HG03103 (cell line): ENCODE results near the gene MAP3K21.

Source experiments
- ATAC-seq: cut with Tn5 transposase; IDR thresholded peaks from one replicate; pipeline ENCODE4 v1.9.1; 2021; ENCODE audit warnings: low read depth; ENCODE audit not compliant: unreplicated experiment

MAP3K21 gene

GRCh38 chr1:233327651-233328141 lies at the start of gene MAP3K21:
Gene MAP3K21 (plus strand): TSS chr1:233327724. CDS start chr1:233328029, 305 bp downstream.
- ATAC-seq: peak; percentile 41

GRCh38 chr1:233278631-233279030 lies 48.9 kb upstream of the MAP3K21 start:
- ATAC-seq: no peak

- ATAC-seq: no peak
These were observed 47.6 kb upstream of the MAP3K21 start for GRCh38 chr1:233279971-233280370.

DNA sequence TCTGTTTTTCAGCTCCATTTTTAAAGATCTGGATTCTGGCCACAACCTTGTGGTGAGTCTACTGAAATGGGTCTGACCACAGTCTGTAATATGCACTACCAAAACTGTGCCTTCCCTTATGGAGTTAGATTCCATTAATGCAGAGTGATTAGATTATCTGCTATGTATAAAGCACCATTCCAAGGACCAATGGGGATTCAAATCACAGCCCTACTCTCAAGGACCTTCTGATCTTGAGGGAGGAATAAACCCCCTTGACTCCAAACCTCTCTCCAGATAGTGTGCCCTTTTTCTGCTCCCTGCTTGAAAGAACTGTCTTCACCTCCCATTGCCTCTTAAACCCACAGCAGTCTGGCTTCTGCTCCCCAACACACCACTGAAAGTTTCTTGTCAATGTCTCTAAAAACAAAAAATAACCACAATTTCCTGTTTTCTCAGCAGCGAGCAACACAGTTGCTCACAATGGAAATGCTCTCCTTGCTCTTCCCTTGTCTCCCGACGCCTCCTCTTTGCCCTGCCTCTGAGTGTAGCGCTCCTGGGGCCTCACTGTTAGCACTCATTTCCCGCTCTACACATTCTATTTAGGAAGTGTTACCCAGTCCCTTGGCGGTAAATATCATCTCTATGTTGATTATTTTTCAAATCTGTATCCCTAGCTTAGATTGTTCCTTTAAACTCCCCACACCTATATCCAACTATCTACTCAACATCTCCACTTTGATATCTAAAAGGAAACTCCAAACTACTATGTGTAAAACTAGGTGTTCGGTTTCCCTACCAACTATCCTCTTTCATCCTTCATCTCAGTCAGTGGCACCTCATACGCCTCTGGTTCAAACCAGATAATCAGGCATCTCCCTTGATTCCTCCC lies 45.6 kb upstream of the MAP3K21 start:
- peak; percentile 88 for ATAC-seq

DNA sequence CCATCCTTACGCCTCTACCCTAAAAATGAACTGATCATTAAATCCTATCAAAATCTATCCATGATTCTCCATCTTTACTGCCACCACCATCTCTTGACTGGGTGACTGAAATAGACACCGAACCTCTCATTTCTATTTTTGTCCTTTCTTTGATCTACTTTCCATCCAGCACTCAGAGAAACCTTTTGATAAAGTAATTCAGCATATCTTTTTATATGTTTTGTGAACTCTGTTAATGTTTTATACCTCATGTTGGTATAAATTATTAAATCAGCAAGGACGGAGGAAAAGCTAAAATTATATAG lies 45.0 kb upstream of the MAP3K21 start:
- no peak for ATAC-seq

DNA sequence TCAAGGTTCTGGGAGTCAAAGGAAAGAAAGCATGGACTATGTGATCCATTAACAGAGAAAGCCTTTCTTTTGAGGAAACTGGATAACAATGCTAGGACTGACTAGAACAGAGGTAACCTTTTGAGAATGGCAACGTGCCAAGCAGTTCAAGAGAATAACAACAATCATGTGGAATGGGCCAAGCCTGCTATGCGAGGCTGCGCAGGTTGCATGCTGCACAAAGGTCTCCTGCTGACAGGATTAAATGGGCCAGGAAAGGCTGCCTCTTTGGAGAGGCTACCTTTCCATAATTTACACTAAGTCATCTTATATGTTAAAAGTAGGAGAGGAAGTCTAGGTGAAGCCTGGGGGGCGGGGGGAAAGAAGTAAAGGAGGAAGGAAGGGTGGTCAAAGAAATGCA lies 37.8 kb upstream of the MAP3K21 start:
- ATAC-seq: no peak

- no peak for ATAC-seq
These were observed 37.0 kb upstream of the MAP3K21 start for GRCh38 chr1:233290396-233291034.

DNA sequence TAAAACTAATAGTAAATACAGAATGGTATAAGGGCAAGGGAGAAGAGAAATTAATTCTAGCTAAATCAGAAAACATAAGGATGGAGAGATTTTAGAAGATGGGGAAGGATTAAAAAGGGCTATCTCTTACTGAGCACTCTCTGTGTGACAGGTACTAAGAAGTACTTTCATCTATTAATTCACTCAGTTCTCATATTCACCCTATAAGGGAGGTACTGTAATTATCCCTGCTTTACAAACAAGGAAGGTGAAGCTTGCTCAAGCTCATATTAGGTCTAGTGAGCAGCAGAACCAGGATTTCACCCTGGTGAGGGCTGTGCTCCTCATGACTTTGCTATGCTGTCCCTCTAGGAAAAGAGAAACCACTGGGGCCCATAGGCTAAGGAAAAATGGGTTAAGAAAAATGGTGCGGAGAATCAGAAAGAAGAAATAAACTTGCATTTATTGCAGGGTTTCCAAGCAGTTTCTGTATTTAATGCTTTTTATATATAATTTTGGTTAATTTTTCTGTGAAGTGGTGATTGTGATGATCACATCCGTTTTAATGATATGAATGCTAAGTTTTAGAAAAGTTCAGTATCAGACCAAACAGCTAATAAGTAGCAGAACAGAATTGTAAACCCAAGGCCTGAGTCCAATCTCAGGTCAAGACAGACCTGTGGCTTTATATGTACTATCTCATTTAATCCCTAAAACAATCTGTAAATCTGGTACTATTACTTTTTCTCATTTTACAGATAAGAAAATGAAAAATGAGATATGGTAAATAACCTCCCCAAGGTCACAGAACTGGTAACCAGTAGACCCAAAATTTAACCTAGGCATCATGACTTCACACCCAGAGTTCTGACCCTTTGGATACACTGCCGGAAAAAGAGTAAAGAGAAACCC lies 33.7 kb upstream of the MAP3K21 start:
- no peak for ATAC-seq

GRCh38 chr1:233294913-233295236 lies 32.6 kb upstream of the MAP3K21 start:
- peak; percentile 37 for ATAC-seq

DNA sequence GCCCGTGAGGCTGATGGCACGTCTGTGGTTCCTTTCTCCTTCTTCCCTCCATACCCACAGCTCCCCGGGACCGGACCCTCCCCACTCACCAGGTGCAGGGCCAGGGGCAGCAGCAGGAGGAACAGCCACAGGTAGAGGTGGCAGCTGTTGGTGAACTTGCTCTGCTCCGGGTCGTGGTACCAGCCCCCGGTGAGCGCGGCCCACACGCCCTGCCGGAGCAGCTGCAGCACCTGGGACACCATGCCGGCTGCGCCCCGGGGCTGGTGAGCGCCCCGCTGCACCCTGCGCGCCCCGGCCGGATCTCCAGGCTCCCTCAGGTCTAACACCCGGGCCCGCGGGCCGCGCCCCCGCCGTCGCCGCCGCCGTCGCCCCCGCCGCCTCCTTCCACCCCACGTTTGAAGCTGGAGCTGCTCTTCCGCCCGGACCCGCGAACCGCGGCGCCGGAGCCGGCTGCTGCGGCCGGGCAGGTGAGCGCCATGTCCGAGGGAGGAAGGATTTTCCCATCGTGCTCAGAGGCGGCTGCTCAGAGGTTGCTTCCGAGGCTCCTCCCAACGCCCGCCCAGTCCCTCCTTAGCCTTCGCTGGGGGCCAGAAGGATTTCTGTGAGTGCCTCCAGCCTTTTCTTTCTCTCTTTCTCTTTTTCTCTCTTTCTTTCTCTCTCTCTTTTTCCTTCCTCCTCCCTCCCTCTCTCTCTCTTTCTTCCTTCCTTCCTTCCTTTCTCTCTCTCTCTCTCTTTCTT lies 32.1 kb upstream of the MAP3K21 start, which contains the start of gene PCNX2:
PCNX2 (minus strand) TSS at position 489 of the 738 bp plus-strand sequence; CDS start at position 242, 247 bp downstream.
- peak; percentile 92 for ATAC-seq

DNA sequence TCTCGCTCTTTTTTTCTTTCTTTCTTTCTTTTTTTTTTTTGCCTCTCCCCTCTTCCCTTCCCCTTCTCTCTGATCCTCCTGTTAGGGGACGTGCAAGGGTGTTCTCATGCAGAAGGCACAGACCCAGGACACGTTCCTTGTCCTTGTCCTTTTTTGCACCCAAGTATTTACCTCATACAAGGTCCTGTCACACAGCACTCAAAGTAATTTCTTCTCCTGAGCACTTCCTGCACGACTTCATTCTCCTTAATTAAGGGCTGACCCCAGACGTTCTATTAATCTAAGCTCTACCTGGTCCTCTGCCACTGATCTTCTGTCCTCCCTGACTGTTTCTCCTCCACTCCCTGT lies 31.6 kb upstream of the MAP3K21 start:
- ATAC-seq: no peak

GRCh38 chr1:233299450-233299849 lies 28.1 kb upstream of the MAP3K21 start:
- no peak for ATAC-seq

- ATAC-seq: no peak
These were observed 27.2 kb upstream of the MAP3K21 start for GRCh38 chr1:233300326-233300725.

DNA sequence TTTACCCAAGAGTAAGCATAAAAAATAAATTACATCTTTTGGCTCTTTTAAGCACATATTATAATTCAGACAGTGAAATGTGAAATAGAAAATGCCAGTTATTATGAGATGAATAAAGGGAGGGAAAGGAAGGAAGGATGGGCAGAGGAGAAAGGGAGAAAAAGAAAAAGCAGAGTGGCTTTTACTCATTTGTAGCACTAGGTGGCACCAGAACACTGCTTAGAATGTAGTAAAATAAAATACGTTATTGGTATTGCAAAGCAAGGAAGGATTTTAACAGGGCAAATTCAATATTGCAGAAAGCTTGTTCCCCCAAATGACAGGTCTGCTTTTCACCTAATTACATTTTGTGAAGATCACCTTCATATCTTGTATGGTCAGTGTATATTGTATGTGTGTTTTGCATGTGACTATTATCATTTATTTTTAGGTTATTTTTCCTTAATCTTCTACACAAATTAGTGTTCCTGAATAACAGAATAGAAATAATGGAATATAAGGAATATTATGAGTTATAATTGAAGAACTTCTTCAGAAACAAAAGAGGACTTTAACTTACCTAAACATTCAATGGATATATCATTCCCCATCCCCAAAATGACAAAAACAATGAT lies 22.9 kb upstream of the MAP3K21 start:
- ATAC-seq: no peak

- no peak for ATAC-seq
These were observed 13.9 kb upstream of the MAP3K21 start for GRCh38 chr1:233313434-233314155.

GRCh38 chr1:233315718-233316301 lies 11.7 kb upstream of the MAP3K21 start:
- ATAC-seq: no peak

DNA sequence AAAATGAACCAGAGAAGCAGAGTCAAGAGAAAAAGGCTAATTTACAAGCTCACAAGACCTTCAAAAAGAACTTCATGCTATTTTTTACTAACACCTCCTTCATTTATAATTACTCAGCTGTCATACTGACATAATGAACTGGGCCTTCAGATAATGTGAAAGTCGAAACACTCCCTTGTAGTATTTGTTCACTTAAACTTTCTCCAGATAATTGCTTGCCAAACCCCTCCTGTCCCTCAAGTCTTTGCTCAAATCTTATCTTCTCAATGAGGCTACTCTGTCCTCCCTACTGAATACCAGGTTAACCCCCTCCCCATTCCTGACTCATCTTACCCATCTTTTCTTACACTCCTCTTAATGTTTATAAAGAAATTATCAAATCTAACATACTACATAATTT lies 11.1 kb upstream of the MAP3K21 start:
- no peak for ATAC-seq

DNA sequence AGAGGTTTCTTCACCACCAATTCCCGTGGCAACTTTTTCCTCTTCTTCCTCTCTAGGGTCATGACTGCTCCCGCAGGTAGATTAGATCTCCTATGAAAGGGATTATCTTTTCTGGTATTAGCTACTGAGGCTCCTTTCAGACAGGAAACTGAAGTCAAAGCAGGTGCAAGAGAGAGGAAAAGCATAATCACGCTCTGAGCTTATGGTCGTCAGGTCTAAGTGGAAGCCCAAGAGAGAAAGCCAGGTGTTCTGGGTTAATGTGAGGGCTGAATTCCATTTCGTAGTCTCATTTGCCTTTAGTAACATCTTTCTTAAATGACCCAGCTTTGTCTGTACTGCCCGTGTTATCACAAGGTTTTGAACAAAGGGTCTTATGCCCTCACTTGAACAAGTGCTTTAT lies 8.3 kb upstream of the MAP3K21 start:
- no peak for ATAC-seq

DNA sequence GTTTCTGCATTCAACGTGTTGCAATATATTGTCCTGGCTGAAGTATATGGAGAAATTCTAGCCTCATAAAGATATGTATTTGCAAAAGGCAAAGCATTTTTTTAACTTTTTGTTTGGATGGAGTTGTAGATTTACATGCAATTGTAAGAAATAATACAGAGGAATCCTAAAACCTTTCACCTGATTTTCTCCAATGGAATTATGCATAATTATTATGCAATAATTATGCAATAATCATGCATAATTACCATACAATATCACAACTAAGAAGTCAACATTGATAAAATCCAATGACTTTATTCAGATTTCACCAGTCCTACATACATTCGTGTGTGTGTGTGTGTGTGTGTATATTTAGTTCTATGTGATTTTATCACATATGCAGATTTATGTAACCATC lies 7.5 kb upstream of the MAP3K21 start:
- ATAC-seq: no peak
